Measurements from ENCODE around the gene OR12D1. TPM values are rescaled to one million over a fixed set of nuclear protein-coding genes. Genes with fewer than 3 reads are reported as not detected.
"Not testable (repeated sequence)": the region's sequence is repeated elsewhere in the genome, so short reads cannot be mapped to it uniquely, and the experiment has no call there.

The OR12D1 gene
- total RNA-seq, result not detected in 2 replicates

DNA sequence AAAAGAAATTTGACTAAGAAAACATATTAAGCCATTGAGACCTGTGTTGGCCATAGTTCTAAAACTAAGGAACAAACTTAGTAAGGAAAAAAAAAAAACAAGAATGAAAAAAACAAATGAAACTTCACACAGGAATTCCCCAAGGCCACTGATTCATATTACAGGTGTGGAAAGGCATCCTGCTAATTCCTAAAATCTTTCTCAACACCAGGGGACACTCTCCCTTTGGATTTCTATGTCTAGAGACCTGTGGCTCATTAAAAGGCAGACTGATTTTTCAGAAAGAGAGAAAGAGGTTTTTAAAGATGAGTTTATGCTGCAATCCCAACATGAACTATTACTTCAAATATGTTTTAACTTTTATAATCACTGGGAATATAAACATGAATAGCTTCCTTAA is at the start of gene OR12D1:
Gene OR12D1 (plus strand): TSS at position 341 of the 400 bp plus-strand sequence.
- Mint-ChIP-seq H3K27ac (no peak within 1 kb of the TSS), H3K27me3 (peaks cover 24% of the 10 kb centered on the region), H3K4me3 (no peak within 1 kb of the TSS), H3K36me3 (ENCODE audit: low read depth) (no peaks in the 10 kb centered on the region), H3K4me1 (no peaks in the 10 kb centered on the region), H3K9me3 (peaks cover 8% of the 10 kb centered on the region)
- DNase-seq, result no peak
- intact Hi-C loops (cut with micrococcal nuclease), result no loop called here

DNA sequence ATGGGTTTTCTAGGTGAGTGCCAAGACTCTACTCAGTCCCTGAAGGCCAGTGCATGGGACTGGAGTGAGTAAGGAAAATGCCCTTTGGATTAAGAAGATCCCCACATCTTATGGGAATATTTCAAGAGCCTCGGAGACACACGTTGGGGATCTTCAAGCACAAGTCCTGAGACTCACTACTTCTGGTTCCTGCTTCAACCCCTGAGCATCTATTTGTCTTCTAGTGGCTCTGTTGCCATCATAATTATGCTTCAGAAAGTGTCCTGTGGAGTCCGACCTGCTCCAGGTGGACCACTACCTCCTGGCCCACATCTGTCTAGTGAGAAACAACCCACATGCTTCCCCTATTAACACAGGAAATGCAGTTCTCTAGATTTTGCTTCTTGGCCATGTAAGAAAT is 46.0 kb upstream of the OR12D1 start, which contains the start of gene OR5V1:
Gene OR5V1 (minus strand): TSS at position 101 of the 400 bp plus-strand sequence. CDS start 12,670 bp downstream, outside the sequence.
- H3K4me3 Mint-ChIP-seq, result no peak within 1 kb of the TSS
- no peaks in the 10 kb centered on the region for H3K9me3 Mint-ChIP-seq
- peaks cover 3% of the 10 kb centered on the region for H3K27me3 Mint-ChIP-seq
- no peak for DNase-seq
- no peaks in the 10 kb centered on the region for H3K36me3 Mint-ChIP-seq (ENCODE audit: low read depth)
- intact Hi-C loops (cut with micrococcal nuclease), result no loop called here
- H3K27ac Mint-ChIP-seq, result no peak within 1 kb of the TSS
- H3K4me1 Mint-ChIP-seq, result no peaks in the 10 kb centered on the region

DNA sequence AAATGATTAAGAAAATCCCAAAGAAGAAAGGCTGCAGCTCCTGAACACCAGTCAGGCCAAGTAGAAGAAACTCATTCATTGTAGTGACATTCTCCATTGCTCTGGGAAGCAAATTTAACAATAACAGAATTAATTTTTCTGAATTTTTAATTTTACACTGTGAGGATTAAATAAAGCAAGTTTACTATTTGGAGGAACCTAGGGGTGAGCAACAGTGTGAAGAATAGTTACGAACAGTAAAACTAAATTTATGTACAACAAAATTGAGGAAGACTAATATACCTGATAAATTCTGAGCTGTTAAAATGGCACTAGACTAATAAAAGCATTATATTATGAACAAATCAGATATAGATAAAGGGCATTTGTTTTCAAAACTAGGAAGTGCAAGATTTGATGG is 39.5 kb upstream of the OR12D1 start, which contains the start of gene OR12D3:
Gene OR12D3 (minus strand): TSS at position 101 of the 400 bp plus-strand sequence. CDS start 4 bp downstream, at position 97.
- Mint-ChIP-seq H3K36me3 (ENCODE audit: low read depth) (no peaks in the 10 kb centered on the region), H3K9me3 (no peaks in the 10 kb centered on the region), H3K4me3 (no peak within 1 kb of the TSS), H3K4me1 (no peaks in the 10 kb centered on the region), H3K27me3 (peaks cover 9% of the 10 kb centered on the region), H3K27ac (no peak within 1 kb of the TSS)
- no peak for DNase-seq
- intact Hi-C loops (cut with micrococcal nuclease), result no loop called here

DNA sequence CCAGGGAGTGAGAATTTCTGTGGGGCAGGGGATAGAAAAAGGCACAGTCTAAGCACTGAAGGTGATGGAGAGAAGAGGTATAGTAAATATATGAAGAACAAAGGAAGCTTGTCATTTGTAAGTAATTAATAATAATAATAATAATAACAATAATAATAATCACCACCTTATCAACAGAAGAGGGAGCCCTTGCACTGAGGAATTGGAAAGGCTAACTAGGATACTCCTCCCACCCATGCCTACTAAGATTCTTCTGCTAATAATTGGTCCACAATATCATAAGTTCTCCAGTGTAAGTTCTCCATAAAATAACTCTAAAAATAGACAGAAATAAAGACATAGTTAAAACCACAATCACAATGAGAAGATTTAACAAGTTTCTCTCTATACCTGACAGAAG is 38.7 kb upstream of the OR12D1 start:
- H3K36me3 Mint-ChIP-seq (ENCODE audit: low read depth), result no peaks in the 10 kb centered on the region
- peaks cover 12% of the 10 kb centered on the region for H3K27me3 Mint-ChIP-seq
- intact Hi-C loops (cut with micrococcal nuclease), result no loop called here
- no peak overlapping the region for H3K4me3 Mint-ChIP-seq
- no peak overlapping the region for H3K27ac Mint-ChIP-seq
- H3K4me1 Mint-ChIP-seq, result no peaks in the 10 kb centered on the region
- no peaks in the 10 kb centered on the region for H3K9me3 Mint-ChIP-seq
- no peak for DNase-seq

DNA sequence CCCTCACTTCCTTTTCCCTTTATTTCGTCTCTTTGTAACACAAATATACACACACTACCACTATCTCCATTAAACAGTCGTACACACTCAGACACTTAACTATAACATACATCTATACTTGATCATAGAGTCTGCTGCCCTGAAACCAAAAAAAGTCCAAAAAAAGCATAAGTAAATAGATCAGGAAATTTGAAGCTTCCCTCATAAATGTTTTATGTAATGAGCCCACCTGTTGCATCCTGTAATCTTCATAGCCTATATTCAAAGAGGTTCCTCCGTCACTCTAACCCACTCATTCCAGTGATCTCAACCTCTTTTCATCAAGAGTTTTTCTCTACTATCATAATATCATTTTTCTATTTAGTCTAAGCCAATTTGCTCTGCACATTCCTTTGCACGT is 26.2 kb upstream of the OR12D1 start:
- intact Hi-C loops (cut with micrococcal nuclease), result no loop called here
- Mint-ChIP-seq H3K4me1 (no peaks in the 10 kb centered on the region), H3K36me3 (ENCODE audit: low read depth) (no peaks in the 10 kb centered on the region), H3K27ac (no peak overlapping the region), H3K4me3 (no peak overlapping the region), H3K27me3 (peaks cover 9% of the 10 kb centered on the region), H3K9me3 (no peaks in the 10 kb centered on the region)
- DNase-seq, result no peak

DNA sequence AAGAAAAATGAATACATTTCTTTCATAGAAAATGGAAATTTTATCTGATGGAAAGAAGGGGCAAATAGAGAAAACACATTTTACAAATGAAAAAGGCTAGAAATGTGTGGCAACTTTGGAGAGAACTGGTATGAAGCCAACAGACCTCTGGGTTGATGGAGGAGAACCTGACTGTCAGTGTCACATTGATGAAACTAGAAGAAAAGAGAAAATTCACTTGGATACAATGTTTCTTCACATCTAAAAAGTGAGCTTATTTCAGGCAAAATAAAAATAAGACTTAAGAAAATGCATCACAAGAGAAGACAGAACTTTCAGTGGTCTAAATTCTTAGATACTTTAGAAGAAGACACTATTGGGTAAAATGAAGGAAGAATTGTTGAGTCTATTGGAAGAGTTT is 19.4 kb upstream of the OR12D1 start, which contains the start of gene OR12D2:
Gene OR12D2 (plus strand): TSS at position 301 of the 400 bp plus-strand sequence. CDS start 1,069 bp downstream, outside the sequence.
- Mint-ChIP-seq H3K9me3 (no peaks in the 10 kb centered on the region), H3K4me3 (no peak within 1 kb of the TSS), H3K4me1 (no peaks in the 10 kb centered on the region), H3K27me3 (peaks cover 12% of the 10 kb centered on the region), H3K36me3 (ENCODE audit: low read depth) (no peaks in the 10 kb centered on the region), H3K27ac (no peak within 1 kb of the TSS)
- intact Hi-C loops (cut with micrococcal nuclease), result no loop called here
- no peak for DNase-seq

DNA sequence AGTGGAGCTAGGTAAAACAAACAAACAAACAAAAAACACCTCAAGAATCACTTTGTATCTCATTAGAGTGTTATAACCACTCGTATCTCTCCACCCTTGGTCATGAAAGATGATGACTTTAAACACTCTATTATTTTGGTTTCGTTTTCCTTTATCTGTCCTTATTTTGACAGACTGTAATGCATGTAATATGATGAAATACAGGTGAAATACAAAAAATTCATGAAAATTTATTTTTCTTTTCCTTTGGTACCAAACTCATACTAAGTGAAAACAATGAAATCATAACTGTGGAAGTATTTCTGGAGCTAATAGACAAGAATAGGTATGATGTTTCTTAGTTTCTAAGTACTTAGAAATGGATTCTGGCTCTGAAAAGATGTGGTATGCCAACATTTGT is 15.2 kb upstream of the OR12D1 start:
- Mint-ChIP-seq H3K4me1 (no peaks in the 10 kb centered on the region), H3K27me3 (peaks cover 14% of the 10 kb centered on the region), H3K36me3 (ENCODE audit: low read depth) (no peaks in the 10 kb centered on the region), H3K4me3 (no peak overlapping the region), H3K27ac (no peak overlapping the region), H3K9me3 (no peaks in the 10 kb centered on the region)
- intact Hi-C loops (cut with micrococcal nuclease), result no loop called here
- no peak for DNase-seq

DNA sequence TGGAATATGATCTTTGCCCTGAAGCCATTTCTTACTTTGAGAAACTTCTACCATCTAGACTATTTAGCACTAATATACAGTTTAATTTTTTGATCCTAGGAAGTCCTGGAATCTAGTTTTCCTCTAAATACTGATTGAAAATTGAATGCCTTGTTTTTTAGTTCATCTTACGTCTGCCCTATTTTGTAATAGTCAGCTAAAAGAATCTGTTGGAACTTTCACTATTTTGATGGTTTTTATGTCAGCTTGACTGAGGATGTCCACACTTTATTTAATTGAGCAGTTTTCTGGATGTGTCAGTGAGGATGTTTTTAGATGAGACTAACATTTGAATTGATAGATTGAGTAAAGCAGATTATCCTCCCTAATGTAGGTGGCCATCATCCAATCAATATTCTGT is 10.9 kb upstream of the OR12D1 start:
- intact Hi-C loops (cut with micrococcal nuclease), result no loop called here
- DNase-seq, result no peak
- peaks cover 5% of the 10 kb centered on the region for H3K9me3 Mint-ChIP-seq
- H3K4me1 Mint-ChIP-seq, result no peaks in the 10 kb centered on the region
- H3K4me3 Mint-ChIP-seq, result no peak overlapping the region
- H3K36me3 Mint-ChIP-seq (ENCODE audit: low read depth), result no peaks in the 10 kb centered on the region
- peaks cover 5% of the 10 kb centered on the region for H3K27me3 Mint-ChIP-seq
- no peak overlapping the region for H3K27ac Mint-ChIP-seq

DNA sequence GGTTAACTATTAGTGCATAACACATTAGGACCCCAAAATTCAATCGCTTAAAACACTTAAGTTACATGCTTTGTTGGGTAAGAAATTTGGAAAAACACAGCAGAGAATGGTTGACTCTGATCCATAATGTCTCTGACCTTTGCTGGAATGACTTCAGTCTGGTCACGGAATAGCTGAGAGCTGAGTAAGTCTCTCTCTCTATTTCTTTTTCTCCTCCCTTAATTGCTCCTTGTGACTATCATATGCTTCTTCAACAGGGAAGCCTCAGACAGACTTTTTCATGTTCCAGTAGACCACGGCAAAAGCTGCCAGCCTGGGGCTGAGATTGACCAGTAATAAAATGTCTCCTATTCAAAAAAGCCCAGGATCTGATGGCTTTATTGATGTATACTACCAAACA is 4.8 kb downstream of the OR12D1 start:
- no peaks in the 10 kb centered on the region for H3K36me3 Mint-ChIP-seq (ENCODE audit: low read depth)
- H3K4me3 Mint-ChIP-seq, result no peak overlapping the region
- intact Hi-C loops (cut with micrococcal nuclease), result no loop called here

DNA sequence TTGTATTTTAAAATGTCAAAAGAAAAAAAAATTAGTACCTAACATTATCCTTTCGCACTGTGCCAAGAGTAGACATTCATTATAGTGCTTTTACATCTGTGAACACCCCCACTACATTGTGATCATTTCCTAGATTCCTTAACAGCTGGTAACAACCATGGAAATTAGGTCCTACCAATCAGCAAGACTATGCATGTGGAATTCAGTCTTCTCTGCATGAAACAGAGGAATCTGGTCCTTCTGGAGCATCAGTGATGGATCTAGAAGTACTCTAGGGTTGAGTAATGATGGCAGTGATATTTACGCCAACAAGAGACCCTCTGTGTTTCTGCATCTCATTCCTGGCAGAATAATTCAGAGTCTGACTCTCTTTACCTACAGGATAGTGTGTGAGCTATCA is 9.4 kb downstream of the OR12D1 start:
- no peaks in the 10 kb centered on the region for H3K4me1 Mint-ChIP-seq
- no peak overlapping the region for H3K4me3 Mint-ChIP-seq
- H3K9me3 Mint-ChIP-seq, result no peaks in the 10 kb centered on the region
- no peak for DNase-seq
- H3K36me3 Mint-ChIP-seq (ENCODE audit: low read depth), result no peaks in the 10 kb centered on the region
- intact Hi-C loops (cut with micrococcal nuclease), result no loop called here
- H3K27ac Mint-ChIP-seq, result no peak overlapping the region
- H3K27me3 Mint-ChIP-seq, result peaks cover 5% of the 10 kb centered on the region

More for the DNA sequence above, 4.8 kb downstream of the OR12D1 start:
- no peaks in the 10 kb centered on the region for H3K4me1 Mint-ChIP-seq
- DNase-seq, result no peak
- no peaks in the 10 kb centered on the region for H3K9me3 Mint-ChIP-seq
- H3K27ac Mint-ChIP-seq, result no peak overlapping the region
- peaks cover 17% of the 10 kb centered on the region for H3K27me3 Mint-ChIP-seq

DNA sequence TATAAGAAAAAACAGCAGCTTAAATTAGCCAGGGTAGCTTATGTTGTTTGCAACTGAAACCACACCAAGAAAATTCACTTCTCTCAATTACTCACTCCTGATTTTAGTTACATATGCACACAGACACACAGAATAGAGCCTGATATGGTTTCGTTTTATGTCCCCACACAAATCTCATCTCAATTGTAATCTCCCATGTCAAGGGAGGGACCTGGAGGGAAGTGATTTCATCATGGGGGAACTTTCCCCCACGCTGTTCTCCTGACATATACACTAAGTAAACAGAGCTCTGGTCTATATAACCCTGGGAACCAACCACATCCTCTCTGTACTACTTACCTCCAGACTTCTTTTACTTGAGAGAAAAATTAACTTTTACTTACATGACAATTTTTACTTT is 9.8 kb downstream of the OR12D1 start:
- no peak for DNase-seq
- H3K36me3 Mint-ChIP-seq (ENCODE audit: low read depth), result no peaks in the 10 kb centered on the region
- no peak overlapping the region for H3K4me3 Mint-ChIP-seq
- no peak overlapping the region for H3K27ac Mint-ChIP-seq
- no peaks in the 10 kb centered on the region for H3K9me3 Mint-ChIP-seq
- peaks cover 7% of the 10 kb centered on the region for H3K27me3 Mint-ChIP-seq
- intact Hi-C loops (cut with micrococcal nuclease), result no loop called here
- H3K4me1 Mint-ChIP-seq, result no peaks in the 10 kb centered on the region

DNA sequence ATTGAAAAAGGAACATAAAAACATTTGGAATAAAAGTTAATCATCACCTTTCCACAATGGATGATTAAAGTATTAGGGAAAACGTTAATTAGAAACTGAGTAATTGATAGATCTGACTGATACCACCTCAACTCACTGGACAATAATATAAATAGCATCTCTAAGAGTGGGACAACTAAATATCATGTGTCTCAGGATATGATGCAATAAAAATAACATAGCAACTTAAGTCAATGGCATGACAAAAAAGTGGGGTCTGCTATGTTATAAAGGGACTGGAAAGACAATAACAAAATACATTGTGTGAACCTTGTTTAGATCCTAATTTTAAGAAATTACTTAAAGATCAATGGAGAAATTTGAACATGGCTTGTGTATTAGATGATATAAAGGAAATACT is 10.3 kb downstream of the OR12D1 start:
- H3K36me3 Mint-ChIP-seq (ENCODE audit: low read depth), result no peaks in the 10 kb centered on the region
- H3K4me3 Mint-ChIP-seq, result no peak overlapping the region
- no peak overlapping the region for H3K27ac Mint-ChIP-seq
- H3K27me3 Mint-ChIP-seq, result peaks cover 4% of the 10 kb centered on the region
- no peak for DNase-seq
- H3K4me1 Mint-ChIP-seq, result no peaks in the 10 kb centered on the region
- intact Hi-C loops (cut with micrococcal nuclease), result no loop called here
- H3K9me3 Mint-ChIP-seq, result no peaks in the 10 kb centered on the region

DNA sequence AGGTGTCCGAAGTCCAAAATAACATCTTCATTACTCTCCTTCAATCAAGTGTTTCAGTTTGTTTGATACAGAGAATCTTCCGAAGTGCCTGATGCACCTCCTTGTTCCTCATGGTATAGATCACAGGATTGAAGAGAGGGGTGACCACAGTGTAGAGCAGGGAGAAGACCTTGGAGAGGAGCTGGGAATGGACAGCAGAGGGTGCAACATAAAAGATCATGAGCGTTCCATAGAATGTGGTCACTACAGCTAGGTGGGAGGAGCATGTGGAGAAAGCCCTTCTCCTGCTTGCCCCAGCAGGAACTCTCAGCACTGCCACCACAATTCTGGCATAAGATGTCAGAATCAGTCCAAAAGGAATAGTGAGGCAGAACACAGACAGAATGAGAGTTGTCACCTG is 11.9 kb downstream of the OR12D1 start:
- H3K4me1 Mint-ChIP-seq, result no peaks in the 10 kb centered on the region
- H3K27ac Mint-ChIP-seq, result no peak overlapping the region

DNA sequence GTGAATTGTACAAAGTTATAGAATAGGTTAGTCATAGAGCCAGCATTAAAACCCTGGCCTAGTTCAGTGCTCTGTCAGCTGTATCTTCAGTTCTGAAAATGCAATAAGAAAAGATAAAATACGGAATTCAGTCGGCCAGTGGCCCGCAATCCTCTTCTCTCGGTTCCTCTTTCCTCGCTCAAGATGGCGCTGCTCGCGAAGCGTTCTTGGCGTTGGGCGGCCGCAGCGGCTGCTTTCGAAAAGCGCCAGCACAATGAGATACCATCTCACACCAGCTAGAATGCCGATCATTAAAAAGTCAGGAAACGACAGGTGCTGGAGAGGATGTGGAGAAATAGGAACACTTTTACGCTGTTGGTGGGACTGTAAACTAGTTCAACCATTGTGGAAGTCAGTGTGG is 22.0 kb downstream of the OR12D1 start:
- peaks cover 21% of the 10 kb centered on the region for H3K27me3 Mint-ChIP-seq
- H3K9me3 Mint-ChIP-seq; H3K4me3 Mint-ChIP-seq; H3K4me1 Mint-ChIP-seq; DNase-seq; H3K36me3 Mint-ChIP-seq (ENCODE audit: low read depth); intact Hi-C loops (cut with micrococcal nuclease); H3K27ac Mint-ChIP-seq: not testable (repeated sequence)

More for the DNA sequence above, 11.9 kb downstream of the OR12D1 start:
- no peak for DNase-seq
- H3K9me3 Mint-ChIP-seq, result no peaks in the 10 kb centered on the region
- peaks cover 7% of the 10 kb centered on the region for H3K27me3 Mint-ChIP-seq
- no peak overlapping the region for H3K4me3 Mint-ChIP-seq
- intact Hi-C loops (cut with micrococcal nuclease), result no loop called here
- H3K36me3 Mint-ChIP-seq (ENCODE audit: low read depth), result no peaks in the 10 kb centered on the region

DNA sequence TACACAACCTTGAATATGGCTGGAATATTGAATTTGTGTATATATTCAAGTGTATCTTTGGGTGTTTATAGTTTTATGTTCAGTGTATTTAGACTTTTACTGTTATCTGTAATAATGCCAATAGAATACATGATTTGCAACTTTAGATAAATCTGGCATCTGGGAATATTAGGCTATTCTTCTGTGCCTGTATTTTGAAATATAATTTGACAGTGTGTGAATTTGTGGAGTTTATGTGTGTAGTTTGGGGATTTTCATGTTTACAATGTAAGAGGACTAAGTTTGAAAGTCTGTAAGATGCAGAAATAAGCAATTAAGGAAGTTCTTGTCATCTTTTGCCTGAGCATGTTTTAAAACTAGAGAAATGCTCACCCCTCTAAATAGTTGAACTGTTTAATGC is 24.3 kb downstream of the OR12D1 start, which contains the start of gene OR10C1:
Gene OR10C1 (plus strand): TSS at position 301 of the 400 bp plus-strand sequence. CDS start 710 bp downstream, outside the sequence.
- intact Hi-C loops (cut with micrococcal nuclease), result no loop called here
- Mint-ChIP-seq H3K4me1 (no peaks in the 10 kb centered on the region), H3K27ac (no peak within 1 kb of the TSS), H3K36me3 (ENCODE audit: low read depth) (no peaks in the 10 kb centered on the region), H3K4me3 (no peak within 1 kb of the TSS), H3K27me3 (peaks cover 10% of the 10 kb centered on the region), H3K9me3 (peaks cover 2% of the 10 kb centered on the region)
- DNase-seq, result no peak

All from activated CD4-positive, alpha-beta T cell treated with anti-CD3 and anti-CD28 coated beads, Interleukin-2, amount 10 ng/mL, durations not matched to agents 24 days and 14 days (primary cell).